ENCODE data around the gene ENAH. TPM values are rescaled to one million over a fixed set of nuclear protein-coding genes. Genes with fewer than 3 reads are reported as not detected.
"Not testable (repeated sequence)": the region's sequence is repeated elsewhere in the genome, so short reads cannot be mapped to it uniquely, and the experiment has no call there.

Gene ENAH
- total RNA-seq, result 258 TPM

DNA sequence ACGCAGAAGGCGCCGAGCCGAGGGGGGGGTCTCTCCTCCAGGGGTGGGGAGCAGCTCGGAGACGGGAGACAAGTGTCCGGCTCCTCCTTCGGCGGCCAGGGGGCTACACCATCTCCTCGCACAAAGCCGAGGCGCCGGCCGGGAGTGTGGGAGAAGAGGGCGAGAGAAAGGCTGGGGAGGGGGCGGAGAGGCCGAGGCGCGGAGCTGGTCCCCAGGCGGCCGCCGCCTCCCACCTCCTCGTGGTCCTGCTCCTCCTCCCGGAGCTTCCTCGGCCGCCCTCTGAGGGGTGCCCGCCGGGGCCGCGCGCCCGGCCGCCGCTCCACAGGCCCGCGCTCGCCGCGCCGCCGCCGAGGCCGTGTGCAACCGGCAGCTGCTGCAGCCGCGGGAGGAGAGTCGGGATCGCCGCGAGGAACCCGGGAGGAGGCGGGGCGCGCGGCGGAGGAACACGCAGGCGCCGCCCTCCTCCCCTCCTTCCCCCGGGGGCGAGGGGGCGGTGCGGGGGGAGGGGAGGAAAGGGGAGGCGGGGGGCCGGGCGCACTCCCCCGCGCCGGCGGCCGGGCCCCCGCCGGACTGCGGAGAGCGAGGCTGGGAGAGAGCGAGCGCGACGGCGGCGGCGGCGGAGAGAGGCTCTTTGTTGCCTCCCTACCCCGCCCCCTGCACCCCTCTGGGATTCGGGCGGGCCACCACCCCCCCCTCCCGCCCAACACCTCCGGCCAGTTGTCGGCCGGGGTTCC, at the start of gene ENAH:
TSS of gene ENAH (minus strand) at position 395 of the 734 bp plus-strand sequence. CDS start 433 bp downstream, outside the sequence.
- DNase-seq (ENCODE audit: low spot score), result peak; percentile 74

DNA sequence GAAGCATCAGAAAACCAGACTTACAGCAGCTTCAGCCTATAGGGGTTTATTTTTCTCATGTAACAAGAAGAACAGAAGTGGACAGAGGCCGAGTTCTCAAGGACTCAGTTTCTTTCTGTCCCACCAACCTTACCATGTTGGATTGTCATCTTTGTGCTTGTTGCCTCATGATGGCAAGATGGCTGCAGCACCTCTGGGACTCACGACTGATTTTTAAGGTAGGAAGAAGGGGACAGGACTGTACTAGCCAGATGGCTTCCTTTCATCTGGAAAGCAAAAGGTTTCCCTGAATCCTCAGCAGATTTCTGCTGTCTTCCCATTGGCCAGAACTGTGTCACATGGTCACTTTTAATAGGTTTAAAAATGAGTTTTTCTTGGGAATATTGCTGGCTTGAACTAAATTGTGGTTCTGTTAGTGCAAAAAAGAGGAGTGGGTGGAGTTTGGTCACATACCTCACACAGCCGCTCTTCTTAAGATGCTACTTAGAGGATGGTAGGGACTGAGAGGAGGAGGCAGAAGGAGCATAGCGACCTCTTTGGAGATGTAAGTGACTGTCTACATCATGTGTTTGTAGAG, 48.1 kb upstream of the ENAH start:
- DNase-seq (ENCODE audit: low spot score), result no peak

DNA sequence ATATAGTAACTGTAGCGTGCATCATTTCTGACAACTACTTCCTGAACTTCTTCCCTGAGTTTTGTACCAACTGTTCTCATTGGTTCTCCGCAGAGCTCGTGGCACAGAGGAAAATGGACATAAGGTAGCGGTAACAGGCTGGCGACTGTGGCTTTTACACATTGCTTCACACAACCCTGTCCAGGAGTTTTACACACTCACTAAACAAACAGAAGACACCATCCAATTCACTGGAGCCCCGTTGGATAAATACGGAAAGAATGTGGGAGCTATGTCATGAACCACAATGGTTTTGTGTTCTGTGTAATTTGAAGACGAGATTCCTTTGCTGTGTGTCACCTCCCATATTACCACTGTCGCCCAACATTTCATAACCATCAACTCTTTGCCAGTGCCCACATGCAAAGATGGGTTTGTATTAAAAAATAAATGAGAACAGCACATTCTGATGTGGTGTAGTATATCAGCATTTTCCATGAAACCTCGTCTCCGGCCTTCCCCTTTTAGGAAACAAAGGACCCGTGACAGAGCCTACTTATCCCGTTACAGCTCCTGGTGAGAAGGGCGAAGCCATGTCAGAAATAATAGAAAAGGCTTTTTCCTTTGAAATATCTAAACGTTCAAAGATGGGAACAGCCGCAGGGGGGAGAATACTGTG, 47.4 kb upstream of the ENAH start:
- DNase-seq (ENCODE audit: low spot score), result no peak

DNA sequence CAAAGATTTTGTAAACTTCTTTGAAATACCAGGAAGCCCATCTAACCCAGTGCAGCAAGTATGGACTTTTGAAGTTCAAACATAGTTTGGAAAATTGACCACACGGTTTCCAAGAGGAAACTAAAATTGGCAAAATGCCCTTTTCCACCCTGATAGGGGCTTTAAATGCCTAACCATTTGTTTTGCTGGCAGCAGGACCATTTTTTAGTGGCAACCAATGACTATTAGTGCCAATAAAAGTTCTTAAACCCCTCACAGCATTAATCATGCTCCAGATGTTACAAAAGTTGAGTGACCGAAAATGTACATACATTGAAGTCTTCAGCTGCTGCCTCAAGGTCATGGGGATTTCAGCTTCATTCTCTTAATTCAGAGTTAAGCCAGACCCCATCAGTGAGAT, 46.4 kb upstream of the ENAH start:
- no peak for DNase-seq (ENCODE audit: low spot score)

DNA sequence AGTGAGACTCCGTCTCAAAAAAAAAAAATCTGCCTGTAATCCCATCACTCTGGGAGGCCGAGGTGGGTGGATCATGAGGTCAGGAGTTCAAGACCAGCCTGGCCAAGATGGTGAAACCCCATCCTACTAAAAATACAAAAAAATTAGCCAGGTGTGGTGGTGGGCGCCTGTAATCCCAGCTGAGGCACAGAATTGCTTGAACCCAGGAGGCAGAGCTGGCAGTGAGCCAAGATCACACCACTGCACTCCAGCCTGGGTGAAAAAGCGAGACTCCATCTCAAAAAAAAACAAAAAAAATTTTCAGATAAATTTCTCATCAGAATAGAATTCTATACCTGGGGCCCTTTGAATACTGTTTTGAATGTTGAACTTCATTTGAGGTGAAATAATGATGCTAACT, 45.3 kb upstream of the ENAH start:
- not testable (repeated sequence) for DNase-seq (ENCODE audit: low spot score)

DNA sequence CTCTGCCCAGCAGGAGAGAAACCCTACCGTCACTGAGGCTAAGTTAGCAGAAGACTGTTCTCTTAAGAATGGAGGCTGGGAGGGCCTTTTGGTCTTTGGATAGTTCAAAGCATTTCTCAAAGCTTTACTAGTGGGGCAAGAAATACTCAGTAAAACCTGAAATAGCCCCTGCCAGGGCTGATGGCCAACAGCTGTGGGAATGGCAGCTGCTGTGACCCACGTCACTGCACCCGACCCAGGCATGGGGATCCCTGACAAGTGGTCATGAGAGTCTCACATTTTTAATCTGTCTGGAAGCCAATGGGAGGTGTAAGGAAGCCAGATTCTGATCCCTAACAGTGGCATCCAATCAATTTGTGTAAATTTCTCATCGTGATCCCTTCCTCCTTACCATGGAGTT, 44.5 kb upstream of the ENAH start:
- DNase-seq (ENCODE audit: low spot score), result no peak

DNA sequence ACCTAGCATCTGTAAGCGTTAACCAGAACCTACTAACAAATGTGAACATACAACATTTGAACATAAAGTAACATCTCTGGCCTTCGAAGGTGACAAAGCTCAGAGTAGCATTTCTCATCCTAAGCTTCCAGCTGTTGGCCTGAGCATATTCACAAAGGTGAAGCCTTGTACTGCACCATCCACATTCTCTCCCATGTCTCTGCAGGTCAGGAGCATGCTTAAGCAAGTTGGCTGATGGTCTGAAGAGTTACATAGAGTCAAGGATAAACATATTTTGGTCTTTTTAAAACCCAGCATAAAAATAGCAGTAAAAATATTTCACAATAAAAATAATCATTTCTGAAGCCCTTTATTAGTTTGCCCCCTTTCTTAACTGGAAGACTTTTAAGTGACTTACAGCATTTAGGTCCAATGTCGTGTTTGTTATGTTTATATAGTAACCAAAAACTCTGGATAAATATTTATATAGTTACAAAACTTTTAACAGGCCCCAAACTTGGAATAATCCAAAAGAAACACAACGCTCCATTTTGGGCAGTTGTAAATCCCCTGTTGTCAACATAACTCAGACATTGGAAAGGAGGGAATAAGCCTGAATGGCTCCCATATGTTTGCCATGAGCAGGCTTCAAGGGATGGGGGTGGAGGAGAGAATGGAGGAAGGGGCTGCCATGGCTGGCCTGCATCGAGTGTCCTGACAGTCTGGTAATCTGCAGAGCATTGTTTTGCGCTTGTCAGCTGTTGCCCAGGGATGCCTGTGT, 42.8 kb upstream of the ENAH start:
- no peak for DNase-seq (ENCODE audit: low spot score)

DNA sequence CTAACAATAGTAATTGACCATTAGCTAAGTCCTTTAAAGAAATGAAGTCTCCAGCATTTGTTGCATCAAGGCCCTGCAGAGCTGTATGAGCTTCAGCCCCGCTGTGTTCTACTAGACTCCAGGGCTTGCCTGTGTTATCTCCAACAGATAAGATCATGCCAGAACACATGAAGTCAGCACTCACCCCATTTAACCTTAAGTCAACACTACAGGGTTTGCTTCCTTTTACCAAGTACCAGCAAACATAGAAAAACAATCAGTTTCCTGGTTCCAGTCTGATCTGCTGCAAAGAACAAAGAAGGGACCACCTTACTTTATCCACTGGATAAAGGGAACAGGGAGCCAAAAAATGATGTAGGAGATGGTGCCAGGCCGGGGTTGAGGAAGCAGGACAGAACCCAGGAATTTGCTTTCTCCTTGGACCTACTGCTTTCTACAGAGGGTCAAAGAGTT, 41.3 kb upstream of the ENAH start:
- DNase-seq (ENCODE audit: low spot score), result peak; percentile 84

DNA sequence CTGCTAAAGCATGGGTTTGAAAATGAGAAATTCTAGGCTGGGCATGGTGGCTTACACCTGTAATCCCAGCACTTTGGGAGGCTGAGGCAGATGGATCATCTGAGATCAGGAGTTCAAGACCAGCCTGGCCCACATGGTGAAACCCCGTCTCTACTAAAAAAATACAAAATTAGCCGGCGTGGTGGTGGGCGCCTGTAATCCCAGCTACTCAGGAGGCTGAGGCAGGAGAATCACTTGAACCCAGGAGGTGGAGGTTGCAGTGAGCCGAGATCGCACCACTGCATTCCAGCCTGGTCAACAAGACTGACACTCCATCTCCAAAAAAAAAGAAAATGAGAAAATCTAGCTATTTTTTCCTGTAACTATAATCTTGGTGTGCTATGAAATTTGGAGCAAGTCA, 40.8 kb upstream of the ENAH start:
- DNase-seq (ENCODE audit: low spot score), result not testable (repeated sequence)

DNA sequence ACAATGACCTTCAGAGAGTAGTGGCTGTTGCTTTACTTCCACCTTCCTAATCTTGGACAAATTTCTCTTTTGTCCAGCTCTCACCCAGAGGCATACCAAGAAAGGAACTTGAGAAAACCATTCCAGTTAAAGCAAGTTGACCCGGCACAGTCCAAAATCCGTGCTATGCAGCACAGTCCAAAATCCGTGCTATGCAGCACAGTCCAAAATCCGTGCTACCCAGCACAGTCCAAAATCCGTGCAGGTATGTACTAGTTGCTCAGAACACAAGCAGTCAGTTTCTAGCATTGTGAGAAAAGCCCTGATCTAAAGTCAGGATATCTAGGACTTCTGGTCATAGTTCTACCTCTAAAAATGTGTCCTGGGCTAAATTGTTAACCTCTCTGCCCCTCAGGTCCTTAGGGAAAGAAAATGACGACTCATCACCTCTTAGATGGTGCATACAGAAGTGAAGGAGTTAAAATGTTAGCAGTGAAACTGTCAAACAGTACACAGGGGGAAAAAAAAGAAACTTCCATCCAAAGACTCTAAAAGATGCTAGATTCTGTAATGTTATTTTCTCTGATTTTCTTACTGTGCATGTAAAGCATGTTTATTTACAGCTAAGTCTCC, 40.3 kb upstream of the ENAH start:
- no peak for DNase-seq (ENCODE audit: low spot score)

DNA sequence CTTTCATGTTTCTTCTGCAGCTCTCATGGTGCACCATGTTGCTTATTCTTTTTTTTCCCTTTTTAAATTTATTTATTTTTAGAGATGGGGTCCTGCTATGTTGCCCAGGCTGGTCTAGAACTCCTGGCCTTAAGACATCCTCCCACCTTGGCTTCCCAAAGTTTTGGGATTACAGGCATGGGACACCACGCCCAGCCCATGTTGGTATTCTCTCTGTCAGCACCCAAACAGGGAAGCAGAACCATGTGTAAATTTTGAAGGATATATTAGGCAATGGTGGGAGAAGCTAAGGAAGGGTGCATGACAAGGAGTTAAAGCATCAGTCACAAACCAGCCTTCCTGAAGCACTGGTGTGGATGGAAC, 39.6 kb upstream of the ENAH start:
- DNase-seq (ENCODE audit: low spot score), result no peak

DNA sequence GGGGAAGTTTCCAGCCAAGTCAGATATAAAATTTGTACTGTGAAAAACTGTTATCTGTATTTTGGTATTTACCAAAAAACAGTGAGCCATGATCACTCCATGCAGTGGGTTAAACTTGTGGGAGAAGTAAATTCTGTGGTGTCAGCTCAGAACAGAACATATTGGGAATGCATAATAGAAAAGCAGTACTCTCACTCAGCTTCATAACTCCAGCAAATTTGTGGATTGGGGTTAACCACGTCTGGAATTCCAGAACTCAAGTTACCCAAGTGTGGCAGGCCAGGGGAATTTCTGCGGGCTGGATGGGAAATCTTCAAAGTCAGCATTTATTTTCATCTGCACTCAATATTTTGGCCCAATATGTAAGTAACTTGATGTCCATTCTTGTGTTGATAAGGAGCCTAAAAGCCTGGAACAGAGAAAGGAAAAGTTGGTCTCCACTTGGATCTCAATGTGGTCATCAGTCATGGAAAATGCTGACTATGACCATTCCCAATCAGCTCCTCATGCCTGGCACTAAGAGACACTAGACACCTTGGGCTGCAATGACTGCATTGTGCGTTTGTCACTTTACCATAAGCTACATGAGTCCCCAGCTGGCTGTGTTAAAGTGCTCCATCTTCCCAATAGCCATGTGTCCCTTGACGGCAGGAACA, 39.1 kb upstream of the ENAH start:
- DNase-seq (ENCODE audit: low spot score), result no peak

DNA sequence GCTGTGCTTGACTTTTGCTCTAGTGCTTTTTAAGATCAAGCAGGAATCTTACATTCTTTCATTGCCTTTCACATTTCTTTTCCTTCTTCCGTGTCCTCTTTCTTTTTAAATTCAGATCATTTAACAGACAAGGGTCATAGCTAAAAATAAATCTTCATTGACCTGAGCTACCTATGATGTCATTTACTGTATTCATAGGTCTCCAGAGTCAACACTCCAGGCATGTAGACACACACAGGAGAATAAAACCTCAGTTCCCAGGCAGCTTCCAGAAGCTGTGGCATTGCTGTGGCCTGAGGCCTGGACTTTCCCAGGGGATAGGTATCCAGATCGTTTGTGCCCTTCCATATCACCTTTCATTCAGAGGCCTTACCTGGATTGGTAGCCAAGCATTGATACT, 38.5 kb upstream of the ENAH start:
- DNase-seq (ENCODE audit: low spot score), result no peak

DNA sequence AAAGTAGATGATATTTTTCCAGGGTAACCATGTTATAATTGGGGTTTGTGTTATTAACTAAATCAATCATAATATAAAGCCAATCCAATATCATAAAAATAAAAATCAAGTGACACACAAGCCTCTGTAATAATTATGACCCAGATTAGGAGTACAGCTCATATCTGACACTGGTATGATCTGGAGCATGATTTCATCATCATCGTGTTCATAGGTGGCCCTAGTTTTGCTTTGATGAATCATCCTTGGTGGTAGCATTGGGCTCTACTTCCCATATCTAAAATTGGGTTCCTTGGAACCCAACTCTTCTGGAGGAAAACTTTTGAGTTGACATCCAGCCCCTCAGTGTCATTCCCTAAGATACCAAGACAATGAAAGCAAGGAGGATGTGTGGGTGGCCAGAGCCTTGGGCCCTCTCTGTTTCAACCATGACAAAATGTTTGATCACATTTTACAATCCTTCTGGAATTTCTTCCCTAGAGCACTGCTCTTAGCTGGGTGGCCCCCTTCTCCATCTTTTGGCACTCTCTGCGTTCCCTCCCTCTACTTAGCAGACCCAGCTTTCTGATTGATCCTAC, 37.0 kb upstream of the ENAH start:
- no peak for DNase-seq (ENCODE audit: low spot score)

DNA sequence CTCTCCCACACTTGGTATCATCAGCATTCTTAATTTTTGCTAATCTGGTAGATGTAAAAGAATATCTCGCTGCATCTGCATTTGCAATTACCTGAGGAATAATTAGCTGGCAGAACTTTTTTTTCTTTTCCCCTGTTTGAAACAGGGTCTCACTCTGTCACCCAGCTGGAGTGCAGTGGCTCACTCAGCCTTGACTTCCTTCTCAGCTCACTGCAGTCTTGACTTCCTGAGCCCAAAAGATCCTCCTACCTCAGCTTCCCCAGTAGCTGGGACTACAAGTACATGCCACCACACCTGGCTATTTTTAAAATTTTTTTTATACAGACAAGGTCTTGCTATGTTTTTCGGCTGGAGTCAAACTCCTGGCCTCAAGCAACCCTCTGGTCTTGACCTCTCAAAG, 35.4 kb upstream of the ENAH start:
- DNase-seq (ENCODE audit: low spot score), result no peak

DNA sequence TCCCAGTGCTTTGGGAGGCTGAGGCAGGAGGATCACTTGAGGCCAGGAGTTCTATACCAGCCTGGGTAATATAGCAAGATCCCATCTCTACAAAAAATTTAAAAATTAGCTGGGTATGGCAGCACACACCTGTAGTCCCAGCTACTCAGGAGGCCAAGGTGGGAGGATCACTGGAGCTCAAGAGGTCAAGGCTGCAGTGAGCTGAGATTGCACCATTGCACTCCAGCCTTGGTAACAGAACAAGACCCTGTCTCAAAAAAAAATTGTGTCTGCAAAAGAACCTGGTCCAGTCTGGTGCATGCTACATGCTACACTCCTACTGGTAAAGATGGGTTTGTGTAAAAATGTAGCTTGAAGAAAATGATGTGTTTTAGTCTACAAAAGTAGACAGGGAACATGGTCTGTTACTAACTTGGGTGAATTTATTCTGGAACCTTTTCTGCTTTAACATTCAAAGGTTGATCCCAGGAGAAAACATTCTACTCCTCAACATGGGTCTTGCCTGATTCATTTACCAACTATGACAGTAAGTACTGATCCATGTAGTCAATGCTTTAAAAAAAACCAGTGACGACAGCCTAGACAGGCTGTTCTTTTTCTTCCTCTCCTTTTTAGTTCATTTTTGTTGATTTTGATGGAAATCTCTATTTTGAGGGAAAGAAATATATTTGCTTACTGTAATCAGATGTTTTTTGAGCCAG, 32.7 kb upstream of the ENAH start:
- no peak for DNase-seq (ENCODE audit: low spot score)

DNA sequence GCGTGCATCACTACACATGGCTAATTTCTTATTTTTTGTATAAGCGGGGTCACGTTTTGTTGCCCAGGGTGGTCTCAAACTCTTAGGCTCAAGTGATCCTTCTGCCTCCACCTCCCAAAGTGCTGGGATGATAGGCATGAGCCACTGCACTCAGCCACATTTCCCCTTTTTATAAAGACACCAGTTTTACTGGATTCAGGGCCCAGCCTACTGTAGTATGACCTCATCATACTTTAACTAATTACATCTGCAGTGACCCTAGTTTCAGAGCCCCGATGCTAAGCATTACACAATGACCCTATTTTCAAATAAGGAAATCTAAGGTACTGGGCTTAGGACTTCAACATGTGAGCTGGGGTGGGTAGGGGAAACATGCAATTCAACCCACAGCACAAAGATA, 31.8 kb upstream of the ENAH start:
- DNase-seq (ENCODE audit: low spot score), result no peak

DNA sequence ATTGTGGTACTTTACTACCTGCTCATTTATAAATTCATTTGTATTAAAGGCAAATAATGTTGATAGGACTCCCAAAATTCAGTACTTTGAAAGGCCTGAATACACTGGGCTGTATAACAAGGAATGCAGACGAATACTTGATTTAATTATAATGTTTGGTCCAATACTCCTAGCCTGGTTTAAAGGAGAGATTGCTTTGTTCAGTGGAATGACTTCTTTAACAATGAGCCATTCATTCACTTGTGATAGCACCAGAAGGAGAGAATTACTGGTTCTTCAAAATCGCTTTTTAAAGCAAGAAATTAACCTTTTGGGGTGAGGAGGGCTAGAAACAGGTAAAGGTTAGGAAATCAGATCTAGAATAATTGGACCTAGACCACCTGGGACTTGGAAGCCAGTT, 28.3 kb upstream of the ENAH start:
- no peak for DNase-seq (ENCODE audit: low spot score)

DNA sequence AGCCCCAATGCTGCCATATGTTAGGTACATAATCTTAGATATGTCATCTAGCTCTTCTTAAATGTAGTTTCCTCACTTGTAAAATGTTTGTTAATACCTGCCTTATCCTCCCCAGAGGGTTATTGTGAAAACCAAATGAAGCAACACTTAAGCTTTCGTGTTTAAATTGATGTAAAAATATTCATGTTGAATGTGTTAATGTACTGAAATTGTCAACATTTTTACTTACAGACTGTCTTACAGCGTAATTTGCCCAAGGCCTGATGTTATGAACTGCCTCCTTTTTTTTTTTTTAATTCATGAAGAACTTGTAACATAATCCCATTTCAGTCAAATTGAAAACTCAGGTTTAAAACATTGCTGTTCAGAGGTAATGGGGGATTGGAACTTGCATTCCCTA, 25.6 kb upstream of the ENAH start:
- DNase-seq (ENCODE audit: low spot score), result no peak

DNA sequence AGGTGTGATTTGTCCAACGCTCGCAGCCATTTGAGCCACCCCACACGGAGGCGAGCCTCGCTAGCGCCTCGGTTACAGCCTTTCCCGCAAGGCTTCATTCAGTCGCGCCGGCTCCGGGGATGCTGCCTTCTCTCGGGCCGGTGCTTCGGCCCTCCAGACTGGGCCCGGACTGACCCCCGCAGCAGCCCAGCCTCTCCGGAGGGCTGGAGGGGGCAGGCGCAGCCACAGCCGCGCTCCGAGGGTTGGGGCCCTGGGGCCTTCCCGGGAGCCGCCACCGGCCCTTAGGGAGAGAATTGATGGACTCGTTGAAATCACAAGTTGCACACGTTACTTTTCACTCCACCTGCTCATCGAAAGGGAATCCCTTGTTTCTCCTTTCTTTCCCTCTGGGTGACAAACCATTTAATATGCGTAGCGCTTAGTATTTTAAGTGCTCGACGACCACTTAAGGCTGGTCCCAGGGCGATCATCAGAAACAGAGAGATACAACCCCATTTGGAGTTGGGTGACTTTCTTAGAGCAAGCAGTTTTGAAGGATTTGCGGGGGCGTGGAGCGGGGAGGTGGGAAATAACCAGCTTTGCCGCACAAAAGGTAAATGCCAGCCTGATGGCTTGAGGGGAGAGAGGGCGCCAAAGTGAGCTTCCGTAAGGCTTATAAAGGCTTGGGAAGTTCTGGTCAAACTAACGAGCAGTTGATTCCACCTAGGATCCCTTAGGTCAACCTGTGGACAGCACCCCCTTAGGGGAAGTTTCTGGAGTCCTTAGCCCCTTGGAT, 24.6 kb upstream of the ENAH start:
- DNase-seq (ENCODE audit: low spot score), result no peak

Data from mucosa of gallbladder (tissue), 1 donor.